ENCODE data around the gene CBFA2T2.
"Not testable (repeated sequence)": the region's sequence is repeated elsewhere in the genome, so short reads cannot be mapped to it uniquely, and the experiment has no call there.

CBFA2T2 gene

DNA sequence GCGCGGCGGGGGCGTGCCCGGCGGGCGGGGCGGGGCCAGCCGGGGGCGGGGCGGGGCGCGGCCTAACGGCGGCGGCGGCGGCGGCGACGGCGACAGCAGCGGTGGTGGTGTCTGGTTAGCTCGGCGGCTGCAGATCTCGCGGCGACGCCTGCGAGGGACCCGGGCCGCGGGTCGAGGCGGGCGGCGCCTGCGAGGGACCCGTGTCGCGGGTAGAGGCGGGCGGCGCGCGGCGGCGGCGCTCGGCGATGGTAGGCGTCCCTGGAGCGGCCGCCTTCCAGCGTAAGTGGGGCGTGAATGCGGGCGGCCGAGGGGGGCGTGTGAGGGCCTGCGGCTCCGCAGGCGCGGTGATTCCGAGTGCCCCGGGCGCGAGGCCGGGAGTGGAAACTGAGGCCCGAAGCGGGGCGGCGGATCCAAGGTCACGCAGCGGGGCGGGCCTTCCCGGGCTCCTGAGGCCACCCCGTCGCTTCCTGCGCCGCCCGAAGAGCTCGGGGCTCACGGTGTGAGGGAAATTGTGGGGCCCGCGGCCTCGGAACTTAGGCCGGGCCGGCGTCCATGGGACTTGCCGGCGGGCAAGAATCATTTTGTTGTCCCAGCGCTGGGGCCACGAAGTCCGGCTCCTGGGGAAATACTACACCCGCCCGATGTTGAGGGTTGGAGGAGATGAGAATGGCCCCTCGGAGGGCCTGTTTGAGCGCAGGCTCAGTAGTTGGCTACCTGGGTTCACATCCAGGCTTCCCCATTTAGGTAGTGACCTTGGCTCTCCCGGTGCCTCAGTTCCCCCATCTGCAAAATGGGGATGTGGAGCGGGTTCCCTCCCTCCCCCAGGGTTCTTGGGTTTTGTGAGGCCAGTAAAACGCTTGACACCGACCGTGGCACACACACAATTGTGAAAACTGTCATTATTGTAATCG, at the start of gene CBFA2T2:
CBFA2T2 (plus strand) TSS at position 74 of the 911 bp plus-strand sequence; CDS start at position 246, 172 bp downstream.
- DNase-seq (ENCODE audit: low spot score): no peak

DNA sequence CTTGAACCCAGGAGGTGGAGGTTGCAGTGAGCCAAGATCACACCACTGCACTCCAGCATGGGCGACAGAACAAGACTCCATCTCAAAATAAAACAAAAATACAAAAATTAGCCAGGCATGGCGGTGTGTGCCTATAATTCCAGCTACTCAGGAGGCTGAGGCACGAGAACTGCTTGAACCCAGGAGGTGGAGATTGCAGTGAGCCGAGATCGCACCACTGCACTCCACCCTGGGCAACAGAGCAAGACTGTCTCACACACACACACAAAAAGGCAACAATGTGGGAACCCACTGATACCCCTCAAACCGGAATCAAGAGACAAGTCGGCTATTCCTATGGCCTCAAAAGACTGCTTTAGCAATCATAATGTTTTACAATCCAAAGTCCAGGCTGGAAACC, 49.3 kb upstream of the CBFA2T2 start:
- not testable (repeated sequence) for DNase-seq (ENCODE audit: low spot score)

GRCh38 chr20:33441142-33441955, 48.5 kb upstream of the CBFA2T2 start:
- no peak for DNase-seq (ENCODE audit: low spot score)

DNA sequence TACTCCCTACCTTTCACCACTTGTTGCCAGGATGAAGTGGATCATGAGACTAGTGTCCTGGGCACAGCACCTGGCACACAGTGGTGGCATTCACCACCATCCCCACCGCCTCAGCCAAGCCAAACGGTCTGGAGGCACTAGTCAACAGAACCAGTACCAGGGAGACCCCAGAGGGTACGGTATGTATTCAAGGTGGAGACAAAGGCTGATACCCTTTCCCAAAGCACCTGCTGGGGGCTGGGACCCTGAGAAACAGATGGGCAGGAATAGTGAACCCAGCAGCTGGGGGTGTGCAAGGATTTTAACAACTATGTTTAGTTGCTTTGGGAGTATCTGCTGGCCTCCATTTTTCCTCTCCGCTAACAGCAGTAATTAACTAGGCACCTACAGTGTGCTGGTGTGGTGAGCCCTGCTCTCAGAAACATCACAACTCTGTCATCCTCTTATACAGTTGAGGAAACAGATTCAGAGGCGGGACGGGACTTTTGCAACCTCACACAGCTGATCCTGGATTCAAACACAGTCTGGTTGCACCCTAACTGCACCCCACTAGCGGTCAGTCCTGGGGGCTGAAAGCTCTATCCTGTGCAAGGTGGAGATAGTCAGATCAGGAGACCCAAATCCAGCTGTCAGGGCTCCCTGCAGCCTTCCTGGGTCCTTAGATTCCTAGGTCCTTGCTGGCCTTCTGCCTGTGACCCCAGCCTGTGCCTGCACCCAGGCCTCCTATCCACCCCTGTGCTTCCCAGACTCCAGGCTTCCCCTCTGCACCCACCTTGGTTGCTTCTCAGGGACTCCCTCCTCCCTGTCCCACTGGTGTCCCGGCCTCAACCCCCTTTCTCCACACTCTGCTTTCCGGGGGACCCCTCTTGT, 47.5 kb upstream of the CBFA2T2 start:
- no peak for DNase-seq (ENCODE audit: low spot score)

GRCh38 chr20:33443006-33443511, 46.8 kb upstream of the CBFA2T2 start:
- no peak for DNase-seq (ENCODE audit: low spot score)

DNA sequence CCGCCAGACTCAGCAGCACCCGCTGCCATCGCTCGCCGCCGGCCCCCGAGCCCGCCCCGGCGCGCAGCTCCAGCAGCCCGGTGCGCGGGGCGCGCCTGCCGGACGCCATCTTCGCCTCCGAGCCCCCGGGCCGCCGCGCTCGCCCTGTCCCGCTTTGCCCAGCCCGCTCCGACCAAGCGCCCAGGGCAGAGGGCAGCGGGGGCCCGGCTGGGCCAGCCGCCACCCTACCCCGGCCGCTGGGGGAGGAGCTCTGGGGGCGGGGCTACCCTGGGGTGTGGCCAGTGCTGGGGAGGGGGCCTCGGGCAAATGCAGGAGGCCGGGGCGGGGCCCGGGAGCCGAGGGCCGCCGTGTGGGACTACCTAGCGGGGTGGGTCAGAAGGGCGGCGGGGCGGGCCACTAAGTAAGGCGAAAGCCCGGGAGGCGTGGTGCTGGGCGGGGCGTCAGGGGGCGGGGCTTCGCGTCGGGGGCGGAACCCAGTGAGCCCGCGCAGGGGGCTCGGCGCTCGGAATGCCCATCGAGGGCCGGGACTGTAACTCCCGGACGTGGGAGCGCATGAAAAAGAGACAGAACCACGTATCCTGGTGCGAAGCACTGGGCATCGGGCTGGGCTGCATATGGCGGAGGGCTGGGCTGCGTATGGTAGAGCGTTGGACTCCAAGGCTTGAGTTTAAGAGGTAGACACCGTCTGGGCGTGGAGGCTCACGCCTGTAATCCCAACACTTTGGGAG, 46.2 kb upstream of the CBFA2T2 start, which contains the start of gene SNTA1:
SNTA1 (minus strand) TSS at position 252 of the 728 bp plus-strand sequence; CDS start at position 109, 143 bp downstream.
- DNase-seq (ENCODE audit: low spot score): peak; percentile 95

DNA sequence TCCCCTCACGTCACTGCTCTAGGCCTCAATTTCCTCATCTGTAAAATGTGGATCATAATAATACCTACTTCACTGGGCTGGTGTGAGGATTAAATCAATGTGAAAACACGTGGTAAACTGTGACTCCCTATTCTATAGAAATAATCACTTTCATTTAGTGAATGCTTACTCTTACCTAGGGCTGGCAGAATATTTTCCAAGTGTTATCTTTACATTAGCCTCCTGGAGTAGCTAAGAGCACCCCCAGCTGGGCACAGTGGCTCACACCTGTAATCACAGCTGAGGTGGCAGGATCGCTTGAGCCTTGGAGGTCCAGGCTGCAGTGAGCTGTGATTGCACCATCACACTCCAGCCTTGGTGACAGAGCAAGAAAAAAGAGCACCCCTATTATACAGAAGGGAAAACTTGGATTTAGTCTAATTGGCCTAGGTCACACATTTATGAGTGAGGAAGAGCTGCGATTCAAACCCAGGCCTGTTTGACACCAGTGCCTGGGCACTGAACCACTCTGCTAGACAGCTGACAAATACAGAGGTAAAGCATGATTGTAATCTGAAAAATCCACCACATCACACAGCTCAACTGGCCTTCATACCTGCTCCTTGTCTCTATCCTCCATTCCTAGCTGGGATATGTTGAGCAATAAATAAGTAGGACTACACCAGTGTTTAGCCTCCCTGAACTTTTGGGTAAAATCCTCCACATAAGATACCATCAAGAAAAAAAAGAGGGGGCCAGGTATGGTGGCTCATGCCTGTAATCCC, 44.9 kb upstream of the CBFA2T2 start:
- DNase-seq (ENCODE audit: low spot score): no peak

GRCh38 chr20:33445881-33446625, 43.8 kb upstream of the CBFA2T2 start:
- no peak for DNase-seq (ENCODE audit: low spot score)

- DNase-seq (ENCODE audit: low spot score): no peak
These were observed 39.0 kb upstream of the CBFA2T2 start for GRCh38 chr20:33450867-33451266.

DNA sequence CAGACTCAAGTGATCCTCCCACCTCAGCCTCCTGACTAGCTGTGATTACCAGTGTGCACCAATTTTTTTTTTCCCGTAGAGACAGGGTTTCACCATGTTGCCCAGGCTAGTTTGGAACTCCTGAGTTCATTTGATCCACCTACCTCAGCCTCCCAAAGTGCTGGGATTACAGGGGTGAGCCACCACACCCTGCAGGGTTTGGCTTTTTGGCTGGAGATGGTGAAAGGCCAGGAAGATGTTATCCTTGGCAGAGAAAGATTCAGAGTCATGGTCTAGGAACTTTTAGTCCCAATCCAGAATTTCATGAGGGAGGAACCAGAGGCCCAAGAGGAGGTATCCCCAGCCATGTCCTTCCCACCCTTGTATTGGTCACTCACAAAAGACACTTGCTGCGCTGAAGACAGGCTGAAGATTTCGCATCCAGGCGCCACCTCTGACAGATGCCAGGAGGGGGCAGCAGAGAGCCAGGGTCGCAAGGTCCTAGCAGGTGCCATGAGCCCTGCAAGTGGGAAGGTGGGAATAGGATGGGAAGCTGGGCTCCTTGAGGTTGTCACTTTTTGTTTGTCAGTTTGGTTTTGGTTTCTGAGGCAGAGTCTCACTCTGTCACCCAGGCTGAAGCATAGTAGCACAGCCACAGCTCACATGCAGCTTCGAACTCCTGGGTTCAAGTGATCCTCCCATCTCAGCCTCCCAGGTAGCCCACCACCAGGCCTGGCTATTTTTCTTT, 32.8 kb upstream of the CBFA2T2 start:
- peak; percentile 82 for DNase-seq (ENCODE audit: low spot score)

GRCh38 chr20:33459599-33459998, 30.3 kb upstream of the CBFA2T2 start:
- no peak for DNase-seq (ENCODE audit: low spot score)

DNA sequence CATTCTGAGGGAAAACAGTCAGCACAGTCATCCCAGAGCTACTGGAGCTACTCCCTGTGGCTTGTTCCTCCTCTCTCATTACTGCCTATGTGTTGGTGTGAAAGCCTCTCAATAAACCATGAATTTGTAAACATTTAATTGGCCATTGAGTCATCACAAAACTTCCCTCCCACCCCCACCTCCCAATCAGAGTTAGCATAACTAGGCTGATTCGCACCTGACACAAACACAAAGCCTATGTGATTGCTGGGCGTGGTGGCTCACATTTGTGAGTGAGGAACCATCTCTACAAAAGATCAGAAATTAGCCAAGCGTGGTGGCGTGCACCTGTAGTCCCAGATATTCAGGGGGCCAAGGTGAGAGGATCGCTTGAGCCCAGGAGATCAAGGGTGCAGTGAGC, 29.2 kb upstream of the CBFA2T2 start:
- DNase-seq (ENCODE audit: low spot score): no peak

DNA sequence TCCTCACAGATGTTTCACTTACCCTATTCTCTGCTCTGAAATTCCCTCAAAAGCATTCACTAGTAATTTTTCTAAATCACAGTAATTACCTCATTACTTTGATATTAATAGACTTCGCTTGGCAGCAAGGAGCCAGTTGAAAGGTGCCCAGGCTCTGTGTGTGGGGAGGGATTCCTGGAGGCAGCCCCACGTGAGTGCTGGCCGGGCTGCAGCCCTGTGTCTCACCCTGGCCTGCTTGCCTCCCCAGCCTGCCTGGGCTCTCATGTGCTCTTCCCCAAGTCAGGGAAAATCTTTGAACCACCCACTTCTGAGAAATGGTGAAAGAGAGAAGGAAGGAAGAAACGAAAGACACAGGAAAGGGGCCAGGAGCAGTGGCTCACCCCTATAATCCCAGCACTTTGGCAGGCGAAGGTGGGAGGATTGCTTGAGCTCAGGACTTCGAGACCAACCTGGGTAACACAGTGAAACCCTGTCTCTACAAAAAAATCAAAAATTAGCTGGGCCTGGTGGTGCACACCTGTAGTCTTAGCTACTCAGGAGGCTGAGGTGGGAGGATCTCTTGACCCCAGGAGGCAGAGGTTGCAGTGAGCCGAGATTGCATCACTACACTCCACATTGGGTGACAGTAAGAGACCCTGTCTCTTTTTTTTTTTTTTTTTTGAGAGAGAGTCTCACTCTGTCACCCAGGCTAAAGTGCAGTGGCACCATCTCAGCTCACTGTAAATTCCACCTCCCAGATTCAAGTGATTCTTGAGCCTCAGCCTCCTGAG, 26.4 kb upstream of the CBFA2T2 start:
- no peak for DNase-seq (ENCODE audit: low spot score)

DNA sequence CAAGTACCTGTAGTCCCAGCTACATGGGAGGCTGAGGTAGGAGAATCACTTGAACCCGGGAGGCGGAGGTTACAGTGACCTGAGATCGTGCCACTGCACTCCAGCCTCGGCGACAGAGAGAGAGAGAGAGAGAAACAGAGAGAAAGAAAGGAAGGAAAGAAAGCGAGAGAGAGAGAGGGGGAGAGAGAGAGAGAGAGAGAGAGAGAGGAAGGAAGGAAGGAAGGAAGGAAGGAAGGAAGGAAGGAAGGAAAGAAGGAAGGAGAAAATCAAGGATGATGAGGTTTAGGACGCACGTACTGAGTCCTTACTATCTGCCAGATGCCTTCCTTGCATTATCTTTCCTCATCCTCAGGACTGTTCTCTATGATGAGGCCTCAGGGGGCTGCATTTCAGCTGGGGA, 25.1 kb upstream of the CBFA2T2 start:
- not testable (repeated sequence) for DNase-seq (ENCODE audit: low spot score)

DNA sequence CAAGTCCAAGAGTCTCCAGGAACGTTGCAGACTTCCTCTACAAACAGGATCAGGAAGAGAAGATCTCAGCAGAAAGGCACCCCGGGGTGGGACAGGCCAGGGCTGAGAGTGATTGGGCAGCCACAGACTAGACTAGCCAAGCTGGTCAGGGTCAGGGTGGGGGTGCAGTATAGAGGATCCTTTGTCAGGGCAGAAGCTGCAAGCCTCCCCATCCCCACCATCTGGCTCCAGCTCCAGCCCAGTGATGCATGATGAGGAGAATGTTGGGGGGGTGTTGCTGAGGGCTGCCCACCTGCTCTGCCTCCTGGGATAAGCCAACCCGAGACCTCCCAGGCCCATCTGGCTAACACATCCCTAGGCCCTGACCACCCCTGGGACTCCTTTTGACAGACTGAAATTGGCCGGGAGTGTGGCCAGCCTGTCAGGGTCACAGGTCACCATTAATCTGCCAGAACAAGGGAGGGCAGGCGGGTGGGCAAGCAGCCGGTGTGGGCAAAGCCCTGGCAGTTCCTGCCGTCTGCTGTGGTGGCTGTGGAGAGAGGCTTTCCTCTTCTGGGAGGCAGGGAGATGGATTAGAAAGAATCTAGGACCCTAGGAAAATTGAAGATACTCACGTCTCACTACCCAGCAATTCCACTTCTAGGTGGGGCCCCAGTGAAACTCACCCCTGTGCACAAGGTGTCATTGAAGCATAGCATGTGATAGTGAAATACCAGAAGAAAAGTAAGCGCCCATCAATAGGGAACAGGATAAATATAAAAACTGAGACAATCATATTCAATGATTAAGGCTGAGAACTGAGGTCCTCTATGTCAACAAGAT, 24.2 kb upstream of the CBFA2T2 start:
- no peak for DNase-seq (ENCODE audit: low spot score)

GRCh38 chr20:33466303-33466646, 23.6 kb upstream of the CBFA2T2 start:
- DNase-seq (ENCODE audit: low spot score): no peak

DNA sequence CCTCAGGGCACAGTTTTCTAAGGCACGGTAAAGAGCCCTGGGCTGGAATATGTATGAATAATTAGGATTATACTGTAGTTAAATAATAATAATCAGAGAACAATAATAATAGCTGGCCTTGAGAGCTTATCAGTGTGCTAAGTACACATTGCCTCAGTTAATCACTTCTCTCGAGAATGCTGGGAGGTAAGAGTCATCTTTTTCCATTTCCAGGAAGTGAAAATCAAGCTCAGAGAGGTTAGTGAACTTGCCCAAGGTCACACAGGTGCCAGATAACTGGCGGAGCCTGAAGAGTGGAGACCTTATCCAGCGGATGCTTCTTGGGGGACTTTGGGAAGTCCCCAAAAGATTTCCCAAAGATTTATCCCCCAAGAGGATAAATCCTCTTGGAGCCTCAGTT, 19.4 kb upstream of the CBFA2T2 start:
- DNase-seq (ENCODE audit: low spot score): no peak

Measured in AG08395 (cell line).